GM13977 (cell line): ENCODE data around the gene NMNAT3.

Source experiments
- DNase-seq: peaks from one replicate; pipeline ENCODE4 v3.0.0; 2012; ENCODE audit warnings: low spot score
- in situ Hi-C: fragments of 300-500 bp; cut with MboI; formaldehyde crosslinking; loops from one replicate; pipeline ENCODE4 v1.12.0; 2022; ENCODE audit warnings: low sequenced_read_pairs, low pct_unique_long_range_greater_than_20kb, mixed read lengths, inconsistent platforms; ENCODE audit not compliant: unreplicated experiment
- TF ChIP-seq, protein P1 (sequence below): IDR thresholded peaks from 2 replicates; pipeline ENCODE4 v1.5.1; 2012; ENCODE audit warnings: mild to moderate bottlenecking, control low read depth; ENCODE audit not compliant: insufficient read depth; ENCODE audit errors: extremely low read depth, missing control alignments

Gene NMNAT3

DNA sequence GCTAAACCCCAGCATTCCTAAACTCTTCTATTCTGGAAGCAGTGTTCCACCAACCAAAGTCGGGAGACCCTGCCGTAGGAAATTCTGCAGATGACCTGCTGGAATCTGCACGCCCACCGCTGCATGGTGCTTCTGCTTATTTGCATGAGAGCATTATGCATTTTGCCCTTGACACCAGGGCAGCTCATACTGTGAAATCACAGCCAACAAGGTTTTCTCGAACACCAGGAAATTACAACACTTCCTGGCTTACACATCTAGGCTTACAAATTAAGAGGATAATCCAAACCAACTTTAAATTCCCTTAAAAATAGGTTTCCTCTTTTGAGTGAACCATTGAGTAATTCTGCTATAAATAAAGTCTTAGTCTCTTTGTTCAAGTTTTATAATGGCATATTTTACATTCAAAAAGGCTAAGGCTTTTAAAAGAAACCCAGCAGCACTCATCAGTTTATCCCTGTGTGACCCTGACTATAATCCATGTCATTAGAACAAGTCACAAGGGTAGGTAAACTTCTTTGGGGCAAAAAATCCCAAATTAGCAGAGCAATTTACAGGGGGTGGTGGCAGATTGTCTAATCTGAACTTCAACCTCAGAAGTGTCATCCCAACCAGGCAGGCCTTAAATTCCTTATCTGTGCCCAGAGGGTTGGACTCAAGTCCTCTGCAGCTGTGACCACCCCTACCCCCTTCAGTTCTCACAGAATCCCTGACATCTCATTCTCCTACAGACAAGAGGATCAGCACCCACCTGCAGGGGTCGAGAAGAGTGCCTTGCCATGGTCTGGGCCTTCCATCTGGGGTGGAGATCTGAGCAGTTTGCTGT is 104.7 kb downstream of the NMNAT3 start:
- no peak for DNase-seq
- in situ Hi-C loops = no loop called here
- TF ChIP-seq, protein P1, sequence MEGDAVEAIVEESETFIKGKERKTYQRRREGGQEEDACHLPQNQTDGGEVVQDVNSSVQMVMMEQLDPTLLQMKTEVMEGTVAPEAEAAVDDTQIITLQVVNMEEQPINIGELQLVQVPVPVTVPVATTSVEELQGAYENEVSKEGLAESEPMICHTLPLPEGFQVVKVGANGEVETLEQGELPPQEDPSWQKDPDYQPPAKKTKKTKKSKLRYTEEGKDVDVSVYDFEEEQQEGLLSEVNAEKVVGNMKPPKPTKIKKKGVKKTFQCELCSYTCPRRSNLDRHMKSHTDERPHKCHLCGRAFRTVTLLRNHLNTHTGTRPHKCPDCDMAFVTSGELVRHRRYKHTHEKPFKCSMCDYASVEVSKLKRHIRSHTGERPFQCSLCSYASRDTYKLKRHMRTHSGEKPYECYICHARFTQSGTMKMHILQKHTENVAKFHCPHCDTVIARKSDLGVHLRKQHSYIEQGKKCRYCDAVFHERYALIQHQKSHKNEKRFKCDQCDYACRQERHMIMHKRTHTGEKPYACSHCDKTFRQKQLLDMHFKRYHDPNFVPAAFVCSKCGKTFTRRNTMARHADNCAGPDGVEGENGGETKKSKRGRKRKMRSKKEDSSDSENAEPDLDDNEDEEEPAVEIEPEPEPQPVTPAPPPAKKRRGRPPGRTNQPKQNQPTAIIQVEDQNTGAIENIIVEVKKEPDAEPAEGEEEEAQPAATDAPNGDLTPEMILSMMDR = no peak

- no peak for DNase-seq
- TF ChIP-seq, protein P1 = no peak
- in situ Hi-C loops = no loop called here
Observed at GRCh38 chr3:139571711-139572110, 106.1 kb downstream of the NMNAT3 start.

DNA sequence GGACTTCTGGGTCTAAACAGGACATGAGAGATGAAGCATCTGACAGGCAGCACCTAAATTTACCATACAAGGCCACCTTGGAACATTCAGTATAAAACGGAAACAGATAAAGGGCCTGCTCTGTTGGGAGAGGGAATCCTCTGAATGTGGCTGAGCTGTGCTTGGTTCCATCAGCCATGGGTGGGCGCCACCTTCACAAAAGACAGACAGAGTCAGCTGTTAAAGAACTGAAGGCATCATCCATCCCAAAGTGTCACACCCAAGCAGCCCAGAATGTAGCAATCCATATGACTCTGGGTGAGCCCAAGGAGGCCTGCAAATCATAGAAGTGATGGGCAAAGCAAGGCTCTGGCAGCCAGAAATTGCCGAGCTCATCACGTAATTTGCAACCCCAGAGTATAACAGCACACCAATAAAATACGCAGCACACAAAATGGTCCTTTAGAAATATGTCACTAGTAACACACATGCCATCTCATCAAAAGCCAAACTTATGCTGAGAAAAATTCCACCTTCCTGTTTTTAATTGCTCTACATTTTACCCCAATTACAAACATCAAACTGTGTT is 113.4 kb downstream of the NMNAT3 start:
- TF ChIP-seq, protein P1 = peak; percentile 42
- in situ Hi-C loops = no loop called here
- DNase-seq = no peak

- TF ChIP-seq, protein P1 = peak; percentile 50
- in situ Hi-C loops = no loop called here
- peak; percentile 34 for DNase-seq
Observed at GRCh38 chr3:139561959-139562676, 115.7 kb downstream of the NMNAT3 start.

DNA sequence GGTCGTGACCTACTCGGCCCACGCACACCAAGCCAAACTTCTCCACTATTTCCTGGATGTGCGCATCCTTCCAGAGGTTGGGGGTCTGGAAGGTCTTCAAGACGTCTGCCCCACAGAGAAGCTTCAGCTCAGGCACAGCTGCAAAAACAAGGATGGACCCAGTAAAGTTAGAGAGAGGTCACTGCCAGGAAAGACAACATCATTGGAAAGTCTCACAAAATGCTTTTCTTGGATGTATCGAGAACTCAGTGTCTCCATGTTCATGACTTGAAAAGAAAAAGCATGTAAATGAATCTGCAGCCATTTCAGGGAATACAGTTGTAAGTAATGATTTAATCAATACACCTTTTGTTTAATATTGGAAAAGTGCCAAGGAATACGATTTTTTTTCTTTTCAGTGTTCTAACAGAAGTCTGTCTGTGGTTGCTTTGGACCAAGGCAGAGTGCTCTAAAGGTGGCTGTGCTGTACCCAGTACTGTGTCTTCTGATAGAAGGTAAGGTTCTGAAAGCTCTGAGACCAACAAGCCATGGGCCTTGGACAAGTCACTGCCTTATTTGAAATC is 116.4 kb downstream of the NMNAT3 start:
- in situ Hi-C loops = no loop called here

GRCh38 chr3:139560411-139560810 is 117.4 kb downstream of the NMNAT3 start:
- TF ChIP-seq, protein P1 = no peak
- in situ Hi-C loops = no loop called here
- DNase-seq = no peak

More for the DNA sequence above, 116.4 kb downstream of the NMNAT3 start:
- DNase-seq = no peak
- TF ChIP-seq, protein P1 = no peak
